SK-N-SH treated with all-trans-retinoic acid at 6 μM for 48 hours (cell line): ENCODE measurements around the gene PTBP1.
"Not testable (repeated sequence)": the region's sequence is repeated elsewhere in the genome, so short reads cannot be mapped to it uniquely, and the experiment has no call there.

Experiments used
- ATAC-seq: fragments of 200-7000 bp; cut with Tn5 transposase; 3 replicates; pipeline ENCODE4 v1.9.1; 2020; ENCODE audit warnings: mild to moderate bottlenecking, moderate library complexity
- BACH2 ChIP-seq: fragments of 250-450 bp; sonication (Bioruptor Pico); IDR thresholded peaks from 2 replicates; pipeline ENCODE4 v1.9.0; 2021; ENCODE audit warnings: mild to moderate bottlenecking, borderline replicate concordance
- CSDC2 ChIP-seq: fragments of 250-450 bp; sonication (Bioruptor Pico); IDR thresholded peaks from 2 replicates; pipeline ENCODE4 v1.5.0; 2020; ENCODE audit warnings: mild to moderate bottlenecking, moderate library complexity
- CSRNP3 ChIP-seq: fragments of 250-450 bp; sonication (Bioruptor Pico); IDR thresholded peaks from 2 replicates; pipeline ENCODE4 v1.5.1; 2021; ENCODE audit warnings: mild to moderate bottlenecking, moderate library complexity
- ESRRG ChIP-seq: fragments of 250-450 bp; sonication (Bioruptor Pico); IDR thresholded peaks from 2 replicates; pipeline ENCODE4 v1.6.1; 2021; ENCODE audit warnings: mild to moderate bottlenecking
- GLIS3 ChIP-seq: fragments of 250-450 bp; sonication (Bioruptor Pico); IDR thresholded peaks from 2 replicates; pipeline ENCODE4 v1.5.0; 2020; ENCODE audit warnings: mild to moderate bottlenecking, moderate library complexity
- ISL1 ChIP-seq: fragments of 250-450 bp; sonication (Bioruptor Pico); IDR thresholded peaks from 2 replicates; pipeline ENCODE4 v2.1.2; 2022; ENCODE audit warnings: mild to moderate bottlenecking, moderate library complexity
- PATZ1 ChIP-seq: fragments of 250-450 bp; sonication (Bioruptor Pico); IDR thresholded peaks from 2 replicates; pipeline ENCODE4 v1.8.0; 2020; ENCODE audit warnings: mild to moderate bottlenecking, moderate library complexity, borderline replicate concordance
- PPARA ChIP-seq: fragments of 250-450 bp; sonication (Bioruptor Pico); IDR thresholded peaks from 2 replicates; pipeline ENCODE4 v1.5.0; 2020; ENCODE audit warnings: mild to moderate bottlenecking, borderline replicate concordance
- RARB ChIP-seq: fragments of 250-450 bp; sonication (Bioruptor Pico); IDR thresholded peaks from 2 replicates; pipeline ENCODE4 v1.8.0; 2021; ENCODE audit warnings: mild to moderate bottlenecking, moderate library complexity
- TCF4 ChIP-seq: fragments of 250-450 bp; sonication (Bioruptor Pico); IDR thresholded peaks from 2 replicates; pipeline ENCODE4 v1.8.0; 2021; ENCODE audit warnings: mild to moderate bottlenecking, moderate library complexity, borderline replicate concordance
- TOX ChIP-seq: fragments of 250-450 bp; sonication (Bioruptor Pico); IDR thresholded peaks from 2 replicates; pipeline ENCODE4 v1.8.0; 2021; ENCODE audit warnings: mild to moderate bottlenecking, moderate library complexity, borderline replicate concordance
- TSHZ2 ChIP-seq: fragments of 250-450 bp; sonication (Bioruptor Pico); IDR thresholded peaks from 2 replicates; pipeline ENCODE4 v1.5.0; 2020; ENCODE audit warnings: mild to moderate bottlenecking, moderate library complexity
- ZC3H10 ChIP-seq: fragments of 250-450 bp; sonication (Bioruptor Pico); IDR thresholded peaks from 2 replicates; pipeline ENCODE4 v1.5.1; 2021; ENCODE audit warnings: mild to moderate bottlenecking, moderate library complexity
- ZFP3 ChIP-seq: fragments of 250-450 bp; sonication (Bioruptor Pico); IDR thresholded peaks from 2 replicates; pipeline ENCODE4 v1.5.0; 2020; ENCODE audit warnings: mild to moderate bottlenecking, moderate library complexity
- ZFP30 ChIP-seq: fragments of 450-650 bp; formaldehyde crosslinking; IDR thresholded peaks from 2 replicates; pipeline ENCODE4 v1.5.0; 2022; ENCODE audit warnings: mild to moderate bottlenecking, moderate library complexity
- ZNF565 ChIP-seq: fragments of 450-650 bp; formaldehyde crosslinking; conservative IDR thresholded peaks from 2 replicates; pipeline ENCODE4 v1.5.0; 2020; ENCODE audit warnings: low read depth, mild to moderate bottlenecking, moderate library complexity
- ZNF70 ChIP-seq: fragments of 450-650 bp; formaldehyde crosslinking; IDR thresholded peaks from 2 replicates; pipeline ENCODE4 v1.5.0; 2020; ENCODE audit warnings: mild to moderate bottlenecking, moderate library complexity
- ZNF8 ChIP-seq: fragments of 450-650 bp; formaldehyde crosslinking; IDR thresholded peaks from 2 replicates; pipeline ENCODE4 v1.5.0; 2020; ENCODE audit warnings: mild to moderate bottlenecking, moderate library complexity

The PTBP1 gene

GRCh38 chr19:831407-832369 lies 34.4 kb downstream of the PTBP1 start:
- ATAC-seq, result no peak; the same call in 2 of the 3 replicates

GRCh38 chr19:834216-834615 lies 37.0 kb downstream of the PTBP1 start:
- ATAC-seq, result no peak
- TF ChIP-seq TOX (CRISPR knock-in tag) (no peak), PATZ1 (CRISPR knock-in tag) (no peak)

More at GRCh38 chr19:831407-832369, 34.4 kb downstream of the PTBP1 start:
- TF ChIP-seq CSRNP3 (no peak), ZNF8 (CRISPR knock-in tag) (no peak), ZFP30 (CRISPR knock-in tag) (no peak), ZFP3 (CRISPR knock-in tag) (no peak), PPARA (no peak), RARB (CRISPR knock-in tag) (no peak), TSHZ2 (CRISPR knock-in tag) (no peak), CSDC2 (CRISPR knock-in tag) (no peak)

- no peak for TF ChIP-seq ZNF70
- TF ChIP-seq ZC3H10 (CRISPR knock-in tag), result no peak
- no peak for TF ChIP-seq CSDC2 (CRISPR knock-in tag)
- no peak for TF ChIP-seq ESRRG (CRISPR knock-in tag)
- no peak for TF ChIP-seq BACH2 (CRISPR knock-in tag)
- TF ChIP-seq TSHZ2 (CRISPR knock-in tag), result no peak
- TF ChIP-seq ISL1, result no peak
- ATAC-seq, result no peak; the same call in 2 of the 3 replicates
Observed at GRCh38 chr19:835210-835810, 38.1 kb downstream of the PTBP1 start.

DNA sequence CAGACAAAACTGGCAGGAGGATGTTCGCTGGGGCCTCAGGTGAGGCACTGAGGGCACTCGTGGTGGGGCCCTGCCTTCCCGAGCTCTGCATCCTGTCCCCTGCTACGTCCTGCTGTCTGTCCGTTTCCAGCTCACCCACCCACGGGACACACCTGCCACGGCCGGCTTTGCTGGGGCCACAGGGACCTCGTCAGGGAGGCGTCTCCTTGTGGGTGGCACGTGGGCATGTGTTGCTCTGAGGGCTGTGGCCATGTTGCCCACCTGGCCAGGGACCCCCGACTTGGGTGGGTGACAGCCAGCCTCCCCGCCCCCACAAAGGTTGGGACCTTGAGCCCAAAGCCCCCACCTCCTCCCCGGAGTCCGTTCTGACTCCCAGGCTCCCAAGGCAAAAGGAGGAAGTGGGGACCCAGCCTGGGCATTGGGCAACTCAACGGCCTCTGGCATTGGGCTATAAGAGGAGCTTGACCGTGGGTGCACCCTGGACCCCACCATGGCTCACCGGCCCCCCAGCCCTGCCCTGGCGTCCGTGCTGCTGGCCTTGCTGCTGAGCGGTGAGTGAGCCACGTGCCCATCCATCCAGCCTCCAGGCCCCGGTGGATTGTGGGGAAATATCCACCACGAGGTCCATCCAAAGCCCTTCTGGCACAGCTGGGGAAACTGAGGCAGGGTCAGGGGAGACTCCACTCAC lies 43.4 kb downstream of the PTBP1 start, which contains the start of gene PRTN3:
Gene PRTN3 (plus strand): TSS at position 481 of the 688 bp plus-strand sequence. CDS start 10 bp downstream, at position 491.
- no peak for ATAC-seq
- TF ChIP-seq CSDC2 (CRISPR knock-in tag) (no peak), GLIS3 (CRISPR knock-in tag) (no peak), ZNF565 (CRISPR knock-in tag) (no peak), TCF4 (no peak)

DNA sequence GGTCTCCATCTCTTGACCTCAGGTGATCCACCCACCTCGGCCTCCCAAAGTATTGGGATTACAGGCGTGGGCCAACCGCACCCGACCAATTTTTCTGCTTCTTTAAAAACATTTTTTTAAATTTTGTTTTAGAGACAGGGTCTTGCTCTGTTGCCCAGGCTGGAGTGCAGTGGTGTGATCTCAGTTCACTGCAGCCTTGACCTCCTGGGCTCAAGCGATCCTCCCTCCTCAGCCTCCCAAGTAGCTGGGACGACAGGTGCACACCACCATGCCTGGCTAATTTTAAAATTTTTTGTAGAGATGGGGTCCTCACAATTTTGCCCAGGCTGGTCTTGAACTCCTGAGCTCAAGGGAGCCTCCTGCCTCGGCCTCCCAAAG lies 45.5 kb downstream of the PTBP1 start:
- ATAC-seq, result not testable (repeated sequence)
